GM21717 (cell line): ENCODE data around the gene PLEKHG5.
"Not testable (repeated sequence)": the region's sequence is repeated elsewhere in the genome, so short reads cannot be mapped to it uniquely, and the experiment has no call there.

ENCODE experiments used
- ATAC-seq: cut with Tn5 transposase; IDR thresholded peaks from one replicate; pipeline ENCODE4 v1.9.1; 2021; ENCODE audit warnings: mild to moderate bottlenecking, moderate library complexity; ENCODE audit not compliant: unreplicated experiment

Gene PLEKHG5

DNA sequence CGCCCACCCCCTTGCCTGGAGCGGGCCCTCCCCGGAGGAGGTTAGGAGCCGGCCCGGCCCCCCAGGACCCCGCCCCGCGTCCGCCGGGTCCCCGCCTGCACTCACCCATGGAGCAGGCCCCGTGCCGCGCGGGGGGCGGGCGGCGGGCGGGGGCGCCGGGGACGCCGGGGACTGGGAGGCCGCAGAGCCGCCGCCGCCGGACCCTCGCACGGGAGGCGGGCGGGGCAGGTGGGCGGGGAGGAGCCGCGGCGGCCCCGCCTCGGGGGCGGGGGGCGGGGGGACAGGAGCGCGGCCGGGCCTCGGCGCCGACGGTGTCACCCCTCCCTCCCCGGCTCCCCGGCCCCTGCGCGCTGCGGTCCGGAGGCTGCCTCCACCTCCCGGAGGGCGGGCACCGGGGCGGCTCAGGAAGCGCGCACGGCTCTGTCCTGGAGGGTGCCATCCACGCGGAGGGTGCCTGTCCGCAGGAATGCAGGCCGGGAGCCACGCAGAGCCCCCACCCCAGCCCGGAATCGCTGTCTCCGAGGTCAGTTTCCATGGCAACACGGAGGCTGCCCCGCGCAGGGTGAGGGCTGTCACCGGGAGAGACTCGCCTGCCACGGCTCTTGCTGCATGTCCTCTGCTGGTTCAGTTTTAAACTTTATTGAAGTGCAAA is 5.9 kb upstream of the PLEKHG5 start:
- no peak for ATAC-seq

DNA sequence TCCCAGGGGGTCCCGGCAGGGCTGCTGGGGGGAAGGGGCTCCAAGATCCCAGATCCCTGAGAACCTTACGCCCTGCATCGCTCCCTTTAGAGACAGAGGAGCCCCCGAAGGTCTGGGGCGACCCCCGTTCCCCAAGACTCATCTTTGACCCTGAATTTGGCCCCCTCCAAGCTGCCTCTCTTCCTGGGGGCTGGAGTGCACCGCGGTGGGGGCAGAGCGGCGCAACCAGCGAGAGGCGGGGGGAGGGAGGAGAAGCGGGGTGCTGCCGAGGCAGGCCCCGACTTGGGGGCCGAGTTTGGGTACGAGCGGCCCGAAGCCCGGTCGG is 5.4 kb upstream of the PLEKHG5 start:
- no peak for ATAC-seq

DNA sequence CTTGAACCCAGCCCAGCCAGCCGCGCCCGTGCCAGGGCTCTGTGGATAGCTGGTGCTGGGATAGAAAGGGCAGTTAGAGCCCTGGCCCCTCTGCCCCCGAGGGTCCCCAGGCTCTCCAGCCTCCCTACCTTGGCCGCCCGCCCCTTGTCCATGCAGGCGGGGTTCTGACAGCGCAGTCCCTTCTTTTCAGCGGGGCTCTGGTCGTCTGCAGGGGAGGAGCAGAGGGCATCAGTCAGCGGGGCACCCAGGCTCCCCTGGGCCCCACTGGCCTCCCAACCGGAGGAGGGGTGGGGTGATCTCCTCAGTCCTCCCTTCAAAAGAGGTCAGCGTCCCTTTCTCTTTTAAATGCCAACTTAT is 4.9 kb upstream of the PLEKHG5 start:
- ATAC-seq: no peak

DNA sequence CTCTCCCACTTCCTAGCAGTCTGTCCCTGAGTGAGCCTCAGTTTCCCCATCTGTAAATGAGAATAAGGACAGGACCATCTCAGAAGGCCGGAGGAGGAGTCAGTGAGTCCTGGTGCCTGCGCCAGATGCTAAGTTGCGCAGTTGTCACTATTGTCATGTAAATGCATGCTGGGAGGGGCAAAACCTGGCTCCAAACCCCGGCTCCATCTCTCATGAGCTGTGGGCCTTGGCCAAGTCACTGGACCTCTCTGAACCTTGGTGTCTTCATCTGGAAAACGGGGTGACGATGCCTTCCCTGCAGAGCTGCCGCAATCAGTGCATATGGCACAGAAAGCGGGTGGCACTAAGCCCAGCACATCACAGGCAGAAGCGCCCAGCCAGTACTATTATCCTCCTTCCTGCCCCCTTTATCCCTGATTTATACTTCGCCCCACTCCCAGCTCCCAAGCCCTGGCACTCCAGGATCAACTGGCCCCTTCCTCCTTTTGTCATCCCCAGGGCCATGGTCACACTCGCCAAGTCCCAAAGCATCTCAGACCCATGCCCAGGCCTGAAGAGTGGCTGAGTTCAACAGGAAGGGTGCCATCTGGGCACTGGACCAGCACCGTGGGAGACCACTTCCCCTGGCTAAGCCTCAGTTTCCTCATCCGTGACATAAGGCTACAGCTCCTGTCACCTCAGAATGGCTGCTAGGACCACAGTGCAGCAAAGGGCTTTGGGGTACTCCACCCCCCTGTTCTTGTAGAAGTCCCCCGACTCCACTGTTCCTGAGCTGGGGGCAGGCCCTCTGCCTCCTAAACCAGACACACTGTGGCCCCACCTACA is 4.3 kb upstream of the PLEKHG5 start:
- no peak for ATAC-seq

DNA sequence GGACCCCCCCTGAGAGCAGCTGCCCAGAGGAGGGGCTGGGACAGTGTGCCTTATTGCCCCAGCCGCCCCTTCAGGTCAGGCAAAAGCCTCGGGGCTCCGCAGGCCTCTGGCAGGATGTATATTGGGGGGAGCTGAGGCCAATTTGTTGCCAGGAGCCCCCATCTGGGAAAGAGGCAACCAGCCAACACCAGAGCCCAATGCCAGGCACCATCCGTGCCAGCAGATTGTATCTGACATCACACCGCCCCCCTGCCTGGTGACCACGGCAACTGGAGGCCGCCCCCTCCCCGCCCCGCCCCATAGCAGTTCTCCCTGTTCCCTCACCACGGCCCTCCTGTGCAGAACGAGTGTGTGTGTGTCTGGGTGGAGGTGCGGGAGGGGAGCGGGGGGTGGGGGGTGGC is 3.6 kb upstream of the PLEKHG5 start:
- ATAC-seq: no peak

DNA sequence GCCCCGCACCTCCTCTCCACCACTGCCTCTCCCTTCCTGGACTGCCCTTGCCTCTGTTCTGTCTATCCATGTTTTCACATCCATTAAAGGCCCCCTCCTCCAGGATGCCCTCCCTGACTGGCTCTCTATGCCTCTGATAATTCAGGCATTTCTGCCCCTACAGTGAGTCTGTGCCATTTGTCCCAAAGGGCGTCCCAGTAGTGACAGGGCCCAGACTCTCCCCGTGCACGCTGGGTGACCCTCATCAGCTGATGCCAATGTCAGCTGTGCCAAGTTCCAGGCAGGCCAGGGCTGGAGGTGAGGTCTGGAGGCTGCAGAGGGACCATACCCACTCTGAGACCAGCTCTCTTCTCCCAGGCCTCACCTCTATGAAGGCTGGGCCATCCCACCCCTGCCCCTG is 3.2 kb upstream of the PLEKHG5 start:
- ATAC-seq: no peak

DNA sequence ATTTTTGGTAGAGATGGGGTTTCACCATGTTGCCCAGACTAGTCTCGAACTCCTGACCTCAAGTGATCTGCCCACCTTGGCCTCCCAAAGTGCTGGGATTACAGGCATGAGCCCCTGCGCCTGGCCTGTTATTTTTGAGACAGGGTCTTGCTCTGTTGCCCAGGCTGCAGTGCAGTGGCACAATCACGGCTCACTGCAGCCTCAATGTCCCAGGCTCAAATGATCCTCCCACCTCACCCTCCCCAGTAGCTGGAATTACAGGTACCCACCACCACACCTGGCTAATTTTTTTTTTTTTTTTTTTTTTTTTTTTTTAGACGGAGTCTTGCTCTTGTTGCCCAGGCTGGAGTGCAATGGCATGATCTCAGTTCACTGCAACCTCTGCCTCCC is 2.4 kb upstream of the PLEKHG5 start:
- ATAC-seq: not testable (repeated sequence)

DNA sequence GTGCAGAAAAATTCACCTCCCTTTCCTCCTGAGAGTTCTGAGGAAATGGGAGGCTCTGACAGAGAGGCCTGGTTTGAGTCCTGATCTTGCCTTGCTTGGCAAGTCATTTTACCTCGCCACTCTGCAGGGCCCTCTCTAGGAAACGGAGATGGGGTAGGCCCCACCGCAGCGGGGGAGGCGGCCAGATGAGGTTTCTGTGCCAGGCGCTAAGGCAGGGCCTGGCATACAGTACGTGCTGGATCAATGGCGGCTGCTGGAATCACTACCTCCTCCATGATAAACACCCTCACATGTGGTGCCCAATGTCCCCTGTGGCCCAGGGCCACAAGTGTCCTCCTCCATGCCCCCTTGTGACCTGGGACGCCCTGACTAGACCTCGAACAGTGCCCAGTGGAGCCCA is 499 bp upstream of the PLEKHG5 start:
- no peak for ATAC-seq

DNA sequence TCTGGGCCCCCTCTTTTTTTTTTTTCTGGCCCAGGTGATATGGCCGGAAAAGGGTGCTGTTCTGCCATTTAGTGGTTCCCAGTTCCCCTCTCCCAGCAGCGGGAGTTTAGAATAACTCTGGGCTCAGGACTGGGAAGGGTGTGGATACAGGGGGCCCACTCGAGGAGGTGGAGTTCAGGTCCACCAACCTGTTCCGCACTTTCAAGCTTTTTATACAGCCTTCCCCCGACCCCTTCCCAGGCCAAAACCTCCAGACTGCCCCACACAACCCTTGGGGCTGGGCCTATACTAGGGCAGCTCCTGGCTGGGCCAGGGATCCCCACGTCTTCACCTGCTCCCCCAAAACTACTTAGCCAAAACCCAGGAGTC is 402 bp downstream of the PLEKHG5 start:
- ATAC-seq: no peak

DNA sequence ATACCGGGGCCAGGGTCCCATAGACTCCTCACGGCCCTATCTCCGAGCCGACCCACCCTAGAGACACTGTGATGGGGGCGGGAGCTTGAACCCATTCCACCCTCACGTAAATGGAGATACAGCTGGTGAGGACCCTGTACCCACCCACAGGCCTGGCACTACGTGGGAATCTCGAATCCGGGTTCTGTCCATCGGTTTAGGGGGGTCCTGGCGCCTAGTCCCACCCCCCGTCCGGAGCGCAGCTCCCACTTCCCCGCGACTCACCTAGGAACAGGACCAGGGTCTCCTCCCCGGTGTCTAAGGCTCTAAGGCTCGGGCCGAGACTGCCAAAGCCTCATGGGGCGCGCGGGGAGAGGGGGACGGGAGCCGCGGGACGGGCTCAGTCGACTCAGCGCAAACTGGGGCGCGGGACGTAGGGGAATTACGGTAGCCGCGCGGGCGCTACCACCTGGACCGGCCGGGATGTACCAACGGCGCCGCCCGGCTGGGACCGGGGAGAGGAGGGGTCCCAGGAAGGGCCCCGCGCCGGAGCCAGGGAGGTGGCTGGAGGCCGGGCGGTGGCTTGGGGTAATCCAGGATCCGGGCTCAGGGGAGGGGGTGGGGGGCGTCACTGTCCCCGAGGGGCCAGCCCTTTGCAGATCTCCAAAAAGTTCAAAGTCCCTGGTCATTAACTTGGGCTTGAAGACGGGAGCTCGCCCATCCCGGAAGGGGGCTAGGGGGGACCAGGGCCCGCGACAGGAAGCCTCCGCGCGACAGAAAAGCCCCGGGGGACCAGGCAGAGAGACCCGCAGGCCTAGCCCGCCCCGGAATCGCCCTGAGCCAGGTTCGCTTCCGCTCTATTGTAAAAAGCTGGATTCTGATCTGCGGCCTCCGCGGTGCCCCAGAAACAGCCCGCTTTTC is 1.0 kb downstream of the PLEKHG5 start:
- ATAC-seq: no peak

DNA sequence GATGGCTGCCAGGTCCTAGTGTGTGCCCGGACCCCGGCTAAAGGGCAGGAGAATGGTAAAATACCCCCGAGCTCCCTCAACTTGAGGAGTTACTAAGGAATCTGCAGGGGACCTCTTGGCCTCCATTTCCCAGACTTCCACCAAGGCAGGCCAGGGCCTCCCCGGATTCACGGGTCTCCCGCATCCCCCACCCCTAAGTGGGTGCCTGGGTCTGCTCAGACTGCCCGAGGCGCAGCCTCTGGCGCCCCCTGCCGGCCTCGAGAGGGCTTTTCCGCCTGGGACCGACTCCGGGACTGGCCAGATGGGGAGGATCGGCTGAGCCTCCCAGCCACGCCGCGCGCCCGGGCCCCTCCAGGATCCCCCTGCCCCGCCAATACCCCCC is 1.7 kb downstream of the PLEKHG5 start:
- peak; percentile 73 for ATAC-seq

DNA sequence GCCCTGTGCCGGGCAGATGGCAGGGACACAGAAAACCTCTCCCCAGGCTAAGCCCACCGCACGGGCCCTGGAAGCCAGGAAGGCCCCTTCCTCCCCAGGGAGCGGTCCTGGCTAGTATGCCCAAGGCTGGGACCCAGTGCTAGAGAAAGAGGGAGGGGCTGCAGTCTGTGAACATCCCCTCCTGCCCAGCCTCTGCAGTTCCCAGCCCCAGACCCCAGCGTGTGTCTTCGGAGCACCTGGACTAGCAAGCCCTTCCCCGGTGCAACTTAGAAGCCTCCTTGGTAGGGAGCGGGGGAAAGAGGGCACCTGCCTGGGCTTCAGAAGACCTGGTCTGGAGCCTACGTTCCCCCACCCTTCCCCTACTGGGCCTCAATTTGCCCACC is 2.1 kb downstream of the PLEKHG5 start:
- no peak for ATAC-seq

DNA sequence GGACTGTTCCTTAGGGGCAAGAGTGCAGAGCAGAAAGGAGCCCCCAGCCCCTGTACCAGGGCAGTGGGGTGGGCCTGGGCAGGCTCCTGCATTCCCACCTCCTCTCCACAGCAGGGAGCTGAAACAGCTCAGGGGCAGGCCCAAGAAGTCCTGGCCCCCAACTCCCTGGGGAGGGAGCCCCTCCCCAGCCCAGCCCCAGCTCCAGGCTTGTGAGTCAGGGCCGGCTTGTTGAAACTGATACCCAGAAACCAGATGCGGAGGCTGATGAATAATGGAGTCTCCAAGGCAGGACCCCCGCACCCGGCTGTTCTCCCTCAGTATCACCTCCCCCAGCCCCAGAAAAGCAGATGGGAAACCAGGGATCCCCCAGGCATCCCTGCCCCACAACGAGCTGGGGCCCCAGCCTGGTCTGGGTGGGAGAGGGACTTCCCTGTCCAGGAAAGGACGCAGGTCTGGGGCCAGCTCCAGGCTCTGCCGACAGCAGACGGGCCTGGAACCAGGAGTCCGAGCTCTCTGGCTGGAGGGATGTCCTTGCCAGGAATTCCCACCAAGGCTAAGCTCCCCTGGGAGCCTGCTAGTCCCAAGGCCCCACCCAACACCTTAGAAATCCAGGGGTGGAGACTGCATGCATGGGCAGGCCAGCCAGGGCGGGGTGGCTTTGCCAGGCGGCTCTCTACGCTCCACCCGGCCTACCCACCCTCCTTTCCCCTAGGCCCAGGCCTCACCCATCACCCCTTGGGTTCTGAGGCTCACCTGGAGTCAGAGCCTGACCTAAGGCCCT is 2.7 kb downstream of the PLEKHG5 start:
- ATAC-seq: no peak

DNA sequence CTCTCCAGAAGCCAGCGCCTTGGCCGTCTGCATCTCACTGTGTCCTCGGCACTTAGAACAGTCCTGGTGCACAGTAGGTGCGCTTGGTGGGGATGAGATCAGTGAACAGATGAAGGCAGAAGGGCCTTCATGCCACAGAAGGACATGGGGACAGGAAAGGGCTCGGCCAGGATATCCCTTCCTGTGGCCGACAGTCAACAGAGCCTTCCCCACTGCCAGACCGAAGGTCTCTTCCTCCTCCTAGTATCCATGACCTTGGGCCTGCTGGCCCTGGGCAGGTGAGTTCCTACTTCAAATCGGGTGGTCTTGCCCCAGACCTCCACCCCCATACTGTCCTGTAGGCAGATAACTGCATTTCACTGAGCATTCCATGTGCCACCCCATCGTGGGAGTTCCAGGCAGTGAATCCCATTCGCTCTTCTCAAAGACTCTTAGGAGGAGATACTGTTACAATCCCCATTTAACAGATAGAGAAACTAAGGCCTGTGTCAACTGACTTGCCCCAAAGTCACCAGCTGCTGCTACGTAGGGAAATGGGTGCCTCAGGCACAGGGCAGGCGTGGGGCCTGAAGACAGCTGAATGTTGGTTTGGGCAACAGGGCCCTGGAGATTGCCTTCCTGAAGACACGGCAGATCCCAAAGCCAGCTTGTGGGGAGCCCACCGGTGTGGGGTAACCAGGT is 3.5 kb downstream of the PLEKHG5 start:
- no peak for ATAC-seq

DNA sequence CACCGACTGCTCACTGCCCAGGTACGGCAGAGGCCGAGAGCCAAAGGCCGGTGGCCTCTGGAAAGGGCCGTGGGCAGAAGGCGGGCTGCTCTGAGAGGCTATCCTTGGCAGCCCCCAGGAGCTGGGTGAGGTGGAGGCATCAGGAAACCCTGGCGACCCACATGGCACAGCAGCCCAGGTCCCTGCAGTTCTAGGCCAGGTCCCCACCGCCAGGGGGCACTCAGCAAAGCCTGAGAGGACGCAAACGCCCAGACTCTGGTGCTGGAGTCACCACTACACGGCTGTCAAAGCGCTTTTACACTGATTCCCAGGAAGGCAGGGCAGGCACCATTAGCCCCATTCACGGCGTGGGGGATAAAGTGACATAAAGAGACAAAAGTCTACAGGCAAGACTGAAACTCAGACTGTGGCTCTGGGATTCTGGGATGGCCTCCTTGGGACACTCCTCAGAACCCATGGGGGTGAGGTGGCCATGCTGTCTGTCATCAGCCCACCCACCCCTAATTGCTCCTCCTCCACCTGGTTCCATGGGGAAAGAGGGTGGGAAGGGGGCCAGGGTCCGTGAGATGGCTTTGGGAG is 4.9 kb downstream of the PLEKHG5 start:
- ATAC-seq: no peak

DNA sequence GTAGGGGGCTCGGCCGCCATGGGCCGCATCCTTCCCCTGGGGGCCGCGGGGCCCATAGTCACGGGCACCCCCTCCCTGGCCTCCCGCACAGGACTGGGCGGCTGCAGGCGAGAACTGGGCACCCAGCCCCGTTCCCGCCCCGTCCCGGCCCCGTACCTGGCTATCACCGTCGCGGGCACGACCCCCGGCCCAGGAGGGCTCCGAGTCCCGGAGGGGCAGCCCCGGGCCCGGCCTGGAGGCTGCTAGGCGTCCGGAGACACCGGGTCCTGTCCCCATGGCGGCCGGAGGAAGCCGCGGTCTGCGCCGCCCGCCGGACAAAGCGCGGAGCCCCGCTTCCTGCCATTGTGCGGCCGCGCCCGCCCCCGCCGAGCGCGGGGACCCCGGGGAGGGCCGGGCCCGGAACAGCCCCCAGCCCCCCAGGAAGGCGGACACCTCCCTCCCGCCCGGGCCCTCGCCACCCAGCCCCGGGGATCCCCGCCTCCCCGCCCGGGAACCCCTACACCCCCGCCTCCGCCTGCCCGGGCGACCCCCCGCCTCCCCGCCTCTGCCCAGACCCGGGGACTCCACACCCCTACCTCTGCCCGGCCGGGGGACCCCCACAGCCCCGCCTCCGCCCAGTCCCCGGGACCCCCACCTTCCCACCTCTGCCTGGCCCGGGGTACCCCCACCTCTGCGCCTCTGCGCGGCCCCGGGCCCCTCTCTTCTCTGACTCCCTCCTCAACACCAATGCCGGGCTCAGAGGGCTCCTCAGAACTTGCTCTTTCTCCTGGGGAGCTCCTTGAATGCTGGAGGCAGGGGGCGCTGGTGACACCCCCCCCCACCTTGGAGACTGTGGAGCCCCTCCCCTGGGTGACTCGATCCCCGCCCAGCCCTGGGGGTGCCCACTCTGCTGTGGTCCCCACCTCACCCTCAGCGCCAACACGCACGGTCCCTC is 6.0 kb downstream of the PLEKHG5 start:
- no peak for ATAC-seq

DNA sequence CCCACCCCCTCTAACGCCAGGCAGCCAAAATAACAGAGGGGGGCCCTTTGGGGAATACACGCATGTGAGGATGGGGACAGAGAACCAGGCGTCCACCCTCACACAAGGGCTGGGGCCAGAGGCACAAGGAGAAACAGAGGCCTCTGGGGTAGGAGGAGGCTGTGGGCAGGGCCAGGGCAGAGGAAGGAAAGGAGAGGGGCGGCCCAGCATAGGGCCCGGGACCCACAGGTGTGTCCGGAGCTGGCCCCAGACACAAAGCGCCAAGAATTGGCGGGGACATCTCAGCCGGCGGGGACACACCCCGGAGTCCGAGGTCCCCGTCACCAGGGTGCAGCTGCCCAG is 6.7 kb downstream of the PLEKHG5 start:
- no peak for ATAC-seq

DNA sequence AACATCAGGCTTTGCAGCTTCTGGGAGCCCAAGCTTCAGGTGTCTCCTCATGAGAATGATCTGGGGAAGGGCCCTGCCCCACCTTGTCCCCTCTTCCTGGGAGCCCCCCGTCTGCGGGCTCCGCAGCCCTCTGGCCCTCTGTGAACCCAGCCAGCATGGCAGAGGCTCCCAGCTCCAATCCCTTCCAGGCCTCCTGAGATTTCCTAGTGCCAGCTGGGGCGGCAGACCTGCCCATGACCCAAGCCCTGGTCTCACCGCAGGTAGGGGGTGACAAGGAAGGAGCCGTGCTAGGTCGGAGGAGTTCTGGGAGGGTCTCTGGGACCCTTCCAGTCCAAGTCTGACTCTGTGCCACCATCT is 7.7 kb downstream of the PLEKHG5 start:
- ATAC-seq: no peak

DNA sequence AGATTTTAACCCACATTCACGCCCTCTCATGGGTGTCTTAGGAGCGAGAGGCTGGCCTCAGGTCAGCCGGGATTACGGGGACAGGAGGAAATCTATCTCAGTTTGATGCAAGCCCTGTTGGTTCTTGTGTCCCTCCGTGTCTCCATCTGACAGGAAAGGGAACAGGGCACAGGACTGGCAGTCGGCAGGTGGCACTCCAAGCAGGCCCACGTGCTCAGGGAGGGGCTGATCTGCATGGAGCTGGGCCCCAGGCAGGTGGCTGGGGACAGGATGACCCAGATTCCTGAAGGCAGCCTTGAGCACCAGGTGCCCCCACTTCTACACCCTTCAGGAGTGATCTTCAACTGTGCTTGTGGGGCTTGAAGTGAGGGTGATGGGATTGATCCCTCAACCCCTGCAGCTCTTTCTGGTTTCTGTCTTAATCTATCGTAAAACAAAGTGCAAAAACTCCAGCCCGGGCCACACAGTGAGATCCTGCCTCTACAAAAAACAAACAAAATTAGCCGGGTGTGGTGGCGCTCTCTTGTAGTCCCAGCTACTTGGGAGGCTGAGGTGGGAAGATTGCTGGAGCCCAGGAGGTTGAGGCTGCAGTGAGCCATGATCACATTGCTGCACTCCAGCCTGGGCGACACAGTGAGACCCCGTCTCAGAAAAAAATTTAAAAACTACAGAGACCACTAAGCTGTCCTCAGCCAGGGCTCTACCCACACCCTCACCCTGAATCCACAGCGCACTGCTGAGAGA is 8.3 kb downstream of the PLEKHG5 start:
- ATAC-seq: no peak
